HepG2 (cell line): ENCODE results near the gene CSNK1D. TPM values are rescaled to one million over a fixed set of nuclear protein-coding genes. Genes with fewer than 3 reads are reported as not detected.

Source experiments
- PHF8 ChIP-seq: sonication (generic); formaldehyde crosslinking; IDR thresholded peaks from 2 replicates; pipeline ENCODE4 v1.5.0; 2020; ENCODE audit warnings: missing genetic modification reagents
- STAT6 ChIP-seq: sonication (generic); formaldehyde crosslinking; IDR thresholded peaks from 2 replicates; pipeline ENCODE4 v1.4.0; 2020; ENCODE audit warnings: missing genetic modification reagents, mild to moderate bottlenecking, borderline replicate concordance
- polyA plus RNA-seq, 8 experiments: library from polyadenylated mRNA; depleted of rRNA in 3 of 8; stranded (reverse) in 7 of 8; unstranded in 1 of 8; fragments of >200 nt; fragmentation: Illumina TruSeq in 4 of 8; extraction: Trizol in 4 of 8; gene quantifications; 2 replicates each; pipeline versions ENCODE4 v1.2.1 to v1.2.3, GENCODE V29; 2011 to 2016; ENCODE audit warnings: low read depth in 4 of 8, missing spikeins in 1 of 8, mixed read lengths in 1 of 8; ENCODE audit not compliant: insufficient read depth in 1 of 8
- total RNA-seq, 5 experiments: library from RNA; depleted of rRNA; stranded (reverse); fragments of >200 nt; fragmentation: Illumina TruSeq; extraction: Trizol; gene quantifications; 2 replicates each; pipeline ENCODE4 v1.2.3, GENCODE V29; 2016; ENCODE audit warnings: low read depth in 1 of 5
- TF ChIP-seq, protein P1 (sequence below): sonication (generic); formaldehyde crosslinking; IDR thresholded peaks from 2 replicates; pipeline ENCODE4 v1.9.0; 2021; ENCODE audit warnings: mild to moderate bottlenecking, missing genetic modification reagents
- TF ChIP-seq, protein P2 (sequence below): sonication (generic); formaldehyde crosslinking; IDR thresholded peaks from 2 replicates; pipeline ENCODE4 v1.4.0; 2020; ENCODE audit warnings: mild to moderate bottlenecking, missing genetic modification reagents
- TF ChIP-seq, protein P3 (sequence below): sonication (generic); formaldehyde crosslinking; IDR thresholded peaks from 2 replicates; pipeline ENCODE4 v1.5.1; 2020; ENCODE audit warnings: mild to moderate bottlenecking, missing genetic modification reagents, moderate library complexity

The CSNK1D gene
- total and polyA plus RNA-seq, 2 of the 13 experiments (the other 11 are each of a cell fraction or from before 2014, with no cell fraction given) = 31.5 to 128 TPM

- TF ChIP-seq, protein P1, sequence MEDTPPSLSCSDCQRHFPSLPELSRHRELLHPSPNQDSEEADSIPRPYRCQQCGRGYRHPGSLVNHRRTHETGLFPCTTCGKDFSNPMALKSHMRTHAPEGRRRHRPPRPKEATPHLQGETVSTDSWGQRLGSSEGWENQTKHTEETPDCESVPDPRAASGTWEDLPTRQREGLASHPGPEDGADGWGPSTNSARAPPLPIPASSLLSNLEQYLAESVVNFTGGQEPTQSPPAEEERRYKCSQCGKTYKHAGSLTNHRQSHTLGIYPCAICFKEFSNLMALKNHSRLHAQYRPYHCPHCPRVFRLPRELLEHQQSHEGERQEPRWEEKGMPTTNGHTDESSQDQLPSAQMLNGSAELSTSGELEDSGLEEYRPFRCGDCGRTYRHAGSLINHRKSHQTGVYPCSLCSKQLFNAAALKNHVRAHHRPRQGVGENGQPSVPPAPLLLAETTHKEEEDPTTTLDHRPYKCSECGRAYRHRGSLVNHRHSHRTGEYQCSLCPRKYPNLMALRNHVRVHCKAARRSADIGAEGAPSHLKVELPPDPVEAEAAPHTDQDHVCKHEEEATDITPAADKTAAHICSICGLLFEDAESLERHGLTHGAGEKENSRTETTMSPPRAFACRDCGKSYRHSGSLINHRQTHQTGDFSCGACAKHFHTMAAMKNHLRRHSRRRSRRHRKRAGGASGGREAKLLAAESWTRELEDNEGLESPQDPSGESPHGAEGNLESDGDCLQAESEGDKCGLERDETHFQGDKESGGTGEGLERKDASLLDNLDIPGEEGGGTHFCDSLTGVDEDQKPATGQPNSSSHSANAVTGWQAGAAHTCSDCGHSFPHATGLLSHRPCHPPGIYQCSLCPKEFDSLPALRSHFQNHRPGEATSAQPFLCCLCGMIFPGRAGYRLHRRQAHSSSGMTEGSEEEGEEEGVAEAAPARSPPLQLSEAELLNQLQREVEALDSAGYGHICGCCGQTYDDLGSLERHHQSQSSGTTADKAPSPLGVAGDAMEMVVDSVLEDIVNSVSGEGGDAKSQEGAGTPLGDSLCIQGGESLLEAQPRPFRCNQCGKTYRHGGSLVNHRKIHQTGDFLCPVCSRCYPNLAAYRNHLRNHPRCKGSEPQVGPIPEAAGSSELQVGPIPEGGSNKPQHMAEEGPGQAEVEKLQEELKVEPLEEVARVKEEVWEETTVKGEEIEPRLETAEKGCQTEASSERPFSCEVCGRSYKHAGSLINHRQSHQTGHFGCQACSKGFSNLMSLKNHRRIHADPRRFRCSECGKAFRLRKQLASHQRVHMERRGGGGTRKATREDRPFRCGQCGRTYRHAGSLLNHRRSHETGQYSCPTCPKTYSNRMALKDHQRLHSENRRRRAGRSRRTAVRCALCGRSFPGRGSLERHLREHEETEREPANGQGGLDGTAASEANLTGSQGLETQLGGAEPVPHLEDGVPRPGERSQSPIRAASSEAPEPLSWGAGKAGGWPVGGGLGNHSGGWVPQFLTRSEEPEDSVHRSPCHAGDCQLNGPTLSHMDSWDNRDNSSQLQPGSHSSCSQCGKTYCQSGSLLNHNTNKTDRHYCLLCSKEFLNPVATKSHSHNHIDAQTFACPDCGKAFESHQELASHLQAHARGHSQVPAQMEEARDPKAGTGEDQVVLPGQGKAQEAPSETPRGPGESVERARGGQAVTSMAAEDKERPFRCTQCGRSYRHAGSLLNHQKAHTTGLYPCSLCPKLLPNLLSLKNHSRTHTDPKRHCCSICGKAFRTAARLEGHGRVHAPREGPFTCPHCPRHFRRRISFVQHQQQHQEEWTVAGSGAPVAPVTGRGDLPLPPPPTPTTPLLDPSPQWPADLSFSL = 0 out of 2 replicates have a peak, but pooled peaks have one; percentile 24
- TF ChIP-seq PHF8 (CRISPR knock-in tag) (no peak; the same call in 1 of the 2 replicates), STAT6 (CRISPR knock-in tag) (peak; percentile 99)
- TF ChIP-seq, protein P2, sequence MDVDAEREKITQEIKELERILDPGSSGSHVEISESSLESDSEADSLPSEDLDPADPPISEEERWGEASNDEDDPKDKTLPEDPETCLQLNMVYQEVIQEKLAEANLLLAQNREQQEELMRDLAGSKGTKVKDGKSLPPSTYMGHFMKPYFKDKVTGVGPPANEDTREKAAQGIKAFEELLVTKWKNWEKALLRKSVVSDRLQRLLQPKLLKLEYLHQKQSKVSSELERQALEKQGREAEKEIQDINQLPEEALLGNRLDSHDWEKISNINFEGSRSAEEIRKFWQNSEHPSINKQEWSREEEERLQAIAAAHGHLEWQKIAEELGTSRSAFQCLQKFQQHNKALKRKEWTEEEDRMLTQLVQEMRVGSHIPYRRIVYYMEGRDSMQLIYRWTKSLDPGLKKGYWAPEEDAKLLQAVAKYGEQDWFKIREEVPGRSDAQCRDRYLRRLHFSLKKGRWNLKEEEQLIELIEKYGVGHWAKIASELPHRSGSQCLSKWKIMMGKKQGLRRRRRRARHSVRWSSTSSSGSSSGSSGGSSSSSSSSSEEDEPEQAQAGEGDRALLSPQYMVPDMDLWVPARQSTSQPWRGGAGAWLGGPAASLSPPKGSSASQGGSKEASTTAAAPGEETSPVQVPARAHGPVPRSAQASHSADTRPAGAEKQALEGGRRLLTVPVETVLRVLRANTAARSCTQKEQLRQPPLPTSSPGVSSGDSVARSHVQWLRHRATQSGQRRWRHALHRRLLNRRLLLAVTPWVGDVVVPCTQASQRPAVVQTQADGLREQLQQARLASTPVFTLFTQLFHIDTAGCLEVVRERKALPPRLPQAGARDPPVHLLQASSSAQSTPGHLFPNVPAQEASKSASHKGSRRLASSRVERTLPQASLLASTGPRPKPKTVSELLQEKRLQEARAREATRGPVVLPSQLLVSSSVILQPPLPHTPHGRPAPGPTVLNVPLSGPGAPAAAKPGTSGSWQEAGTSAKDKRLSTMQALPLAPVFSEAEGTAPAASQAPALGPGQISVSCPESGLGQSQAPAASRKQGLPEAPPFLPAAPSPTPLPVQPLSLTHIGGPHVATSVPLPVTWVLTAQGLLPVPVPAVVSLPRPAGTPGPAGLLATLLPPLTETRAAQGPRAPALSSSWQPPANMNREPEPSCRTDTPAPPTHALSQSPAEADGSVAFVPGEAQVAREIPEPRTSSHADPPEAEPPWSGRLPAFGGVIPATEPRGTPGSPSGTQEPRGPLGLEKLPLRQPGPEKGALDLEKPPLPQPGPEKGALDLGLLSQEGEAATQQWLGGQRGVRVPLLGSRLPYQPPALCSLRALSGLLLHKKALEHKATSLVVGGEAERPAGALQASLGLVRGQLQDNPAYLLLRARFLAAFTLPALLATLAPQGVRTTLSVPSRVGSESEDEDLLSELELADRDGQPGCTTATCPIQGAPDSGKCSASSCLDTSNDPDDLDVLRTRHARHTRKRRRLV (CRISPR knock-in tag) = 0 out of 2 replicates have a peak, but pooled peaks have one; percentile 9
- TF ChIP-seq, protein P3, sequence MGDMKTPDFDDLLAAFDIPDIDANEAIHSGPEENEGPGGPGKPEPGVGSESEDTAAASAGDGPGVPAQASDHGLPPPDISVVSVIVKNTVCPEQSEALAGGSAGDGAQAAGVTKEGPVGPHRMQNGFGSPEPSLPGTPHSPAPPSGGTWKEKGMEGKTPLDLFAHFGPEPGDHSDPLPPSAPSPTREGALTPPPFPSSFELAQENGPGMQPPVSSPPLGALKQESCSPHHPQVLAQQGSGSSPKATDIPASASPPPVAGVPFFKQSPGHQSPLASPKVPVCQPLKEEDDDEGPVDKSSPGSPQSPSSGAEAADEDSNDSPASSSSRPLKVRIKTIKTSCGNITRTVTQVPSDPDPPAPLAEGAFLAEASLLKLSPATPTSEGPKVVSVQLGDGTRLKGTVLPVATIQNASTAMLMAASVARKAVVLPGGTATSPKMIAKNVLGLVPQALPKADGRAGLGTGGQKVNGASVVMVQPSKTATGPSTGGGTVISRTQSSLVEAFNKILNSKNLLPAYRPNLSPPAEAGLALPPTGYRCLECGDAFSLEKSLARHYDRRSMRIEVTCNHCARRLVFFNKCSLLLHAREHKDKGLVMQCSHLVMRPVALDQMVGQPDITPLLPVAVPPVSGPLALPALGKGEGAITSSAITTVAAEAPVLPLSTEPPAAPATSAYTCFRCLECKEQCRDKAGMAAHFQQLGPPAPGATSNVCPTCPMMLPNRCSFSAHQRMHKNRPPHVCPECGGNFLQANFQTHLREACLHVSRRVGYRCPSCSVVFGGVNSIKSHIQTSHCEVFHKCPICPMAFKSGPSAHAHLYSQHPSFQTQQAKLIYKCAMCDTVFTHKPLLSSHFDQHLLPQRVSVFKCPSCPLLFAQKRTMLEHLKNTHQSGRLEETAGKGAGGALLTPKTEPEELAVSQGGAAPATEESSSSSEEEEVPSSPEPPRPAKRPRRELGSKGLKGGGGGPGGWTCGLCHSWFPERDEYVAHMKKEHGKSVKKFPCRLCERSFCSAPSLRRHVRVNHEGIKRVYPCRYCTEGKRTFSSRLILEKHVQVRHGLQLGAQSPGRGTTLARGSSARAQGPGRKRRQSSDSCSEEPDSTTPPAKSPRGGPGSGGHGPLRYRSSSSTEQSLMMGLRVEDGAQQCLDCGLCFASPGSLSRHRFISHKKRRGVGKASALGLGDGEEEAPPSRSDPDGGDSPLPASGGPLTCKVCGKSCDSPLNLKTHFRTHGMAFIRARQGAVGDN (CRISPR knock-in tag) = peak; percentile 98
Measured at GRCh38 chr17:82287868-82288801, 14.6 kb upstream of the CSNK1D start (continued).
